ENCODE measurements around the gene TEP1. TPM values are rescaled to one million over a fixed set of nuclear protein-coding genes. Genes with fewer than 3 reads are reported as not detected.

TEP1 gene
- total RNA-seq, 4 donors from 2014 or later: 22.9 to 38.8 (median 27.8) TPM

DNA sequence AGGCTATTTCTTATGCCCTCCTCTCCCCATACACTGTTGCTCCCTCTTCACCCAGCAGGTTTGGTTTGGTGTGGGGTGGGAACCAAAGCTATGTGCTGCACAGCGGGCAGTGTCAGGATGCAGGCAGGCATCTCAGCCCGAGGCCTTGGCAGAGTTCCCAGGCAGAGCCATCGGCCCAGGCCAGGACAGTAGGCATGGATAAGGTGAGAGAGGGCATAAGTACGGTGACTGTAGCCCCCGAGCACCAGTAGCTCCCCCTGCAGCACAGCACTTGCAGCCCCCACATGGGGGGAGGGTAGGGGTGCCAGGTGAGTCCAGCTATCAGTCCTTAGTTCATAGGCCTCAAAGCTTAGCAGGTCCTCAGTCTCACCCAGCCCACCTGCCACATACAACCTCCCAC, 15.5 kb upstream of the TEP1 start:
- DNase-seq (ENCODE audit: low spot score) (no peak), ATAC-seq (ENCODE audit: low FRiP score) (no peak)
- TF ChIP-seq, protein P1, sequence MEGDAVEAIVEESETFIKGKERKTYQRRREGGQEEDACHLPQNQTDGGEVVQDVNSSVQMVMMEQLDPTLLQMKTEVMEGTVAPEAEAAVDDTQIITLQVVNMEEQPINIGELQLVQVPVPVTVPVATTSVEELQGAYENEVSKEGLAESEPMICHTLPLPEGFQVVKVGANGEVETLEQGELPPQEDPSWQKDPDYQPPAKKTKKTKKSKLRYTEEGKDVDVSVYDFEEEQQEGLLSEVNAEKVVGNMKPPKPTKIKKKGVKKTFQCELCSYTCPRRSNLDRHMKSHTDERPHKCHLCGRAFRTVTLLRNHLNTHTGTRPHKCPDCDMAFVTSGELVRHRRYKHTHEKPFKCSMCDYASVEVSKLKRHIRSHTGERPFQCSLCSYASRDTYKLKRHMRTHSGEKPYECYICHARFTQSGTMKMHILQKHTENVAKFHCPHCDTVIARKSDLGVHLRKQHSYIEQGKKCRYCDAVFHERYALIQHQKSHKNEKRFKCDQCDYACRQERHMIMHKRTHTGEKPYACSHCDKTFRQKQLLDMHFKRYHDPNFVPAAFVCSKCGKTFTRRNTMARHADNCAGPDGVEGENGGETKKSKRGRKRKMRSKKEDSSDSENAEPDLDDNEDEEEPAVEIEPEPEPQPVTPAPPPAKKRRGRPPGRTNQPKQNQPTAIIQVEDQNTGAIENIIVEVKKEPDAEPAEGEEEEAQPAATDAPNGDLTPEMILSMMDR (IDR thresholded peaks at IDR 0.05): no peak

DNA sequence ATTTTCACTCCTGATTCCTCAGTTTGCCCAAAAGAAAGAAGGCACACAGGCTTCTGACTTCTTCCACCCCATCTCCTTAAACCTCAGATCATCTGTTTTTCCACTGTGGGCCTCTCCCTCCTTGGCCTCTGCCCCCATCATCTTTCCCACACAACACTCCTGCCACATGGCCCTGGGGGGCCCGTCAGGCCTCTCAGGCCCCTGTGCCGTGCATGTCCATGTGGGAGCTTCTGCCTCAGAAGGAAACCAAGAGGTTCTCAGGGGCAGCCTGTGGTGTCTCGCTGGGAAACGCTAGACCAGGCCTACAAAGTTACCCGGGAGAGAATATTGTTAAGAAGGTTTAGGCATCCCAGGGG, 14.7 kb upstream of the TEP1 start:
- ATAC-seq (ENCODE audit: low FRiP score) (no peak), DNase-seq (ENCODE audit: low spot score) (no peak)
- TF ChIP-seq, protein P1 (IDR thresholded peaks at IDR 0.05): no peak

DNA sequence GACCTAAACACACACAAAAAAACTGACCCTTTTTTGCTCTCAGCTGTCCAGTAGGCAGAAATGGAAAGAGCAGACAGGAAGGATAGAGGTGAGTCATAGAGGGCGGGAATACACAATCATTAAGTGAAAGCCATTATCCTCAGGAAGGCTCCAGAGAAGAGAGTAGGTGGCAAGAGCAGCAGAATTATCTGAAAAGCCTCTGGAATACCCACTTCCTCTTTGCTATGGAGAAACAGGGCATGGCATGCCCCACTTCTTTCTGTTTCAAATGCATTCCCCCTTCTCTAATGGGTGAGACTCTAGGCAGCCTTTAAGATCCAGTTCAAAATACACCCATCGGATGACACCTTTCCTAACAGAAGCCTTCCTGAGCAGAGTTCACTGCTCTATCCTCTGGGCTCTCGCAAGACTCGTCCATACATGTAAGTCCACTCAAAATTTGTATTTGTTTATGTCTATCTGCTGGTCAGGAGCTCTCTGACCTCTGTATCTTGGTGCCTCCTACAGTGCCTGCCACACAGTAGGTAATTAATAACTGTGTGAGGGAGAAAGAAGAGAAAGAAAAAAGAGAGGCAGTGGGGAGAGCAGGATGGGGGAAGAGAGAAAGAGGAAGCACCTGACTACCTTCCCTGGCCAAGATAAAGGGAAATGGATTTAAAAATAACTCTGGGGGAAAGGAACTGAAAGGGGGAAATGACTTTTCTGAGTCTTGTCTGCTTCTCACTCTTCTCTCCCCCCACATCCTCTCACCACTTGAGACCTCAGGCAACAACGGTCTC, 14.1 kb upstream of the TEP1 start:
- TF ChIP-seq, protein P1 (IDR thresholded peaks at IDR 0.05): no peak
- ATAC-seq (ENCODE audit: low FRiP score) (peak; percentile 53), DNase-seq (ENCODE audit: low spot score) (no peak)

DNA sequence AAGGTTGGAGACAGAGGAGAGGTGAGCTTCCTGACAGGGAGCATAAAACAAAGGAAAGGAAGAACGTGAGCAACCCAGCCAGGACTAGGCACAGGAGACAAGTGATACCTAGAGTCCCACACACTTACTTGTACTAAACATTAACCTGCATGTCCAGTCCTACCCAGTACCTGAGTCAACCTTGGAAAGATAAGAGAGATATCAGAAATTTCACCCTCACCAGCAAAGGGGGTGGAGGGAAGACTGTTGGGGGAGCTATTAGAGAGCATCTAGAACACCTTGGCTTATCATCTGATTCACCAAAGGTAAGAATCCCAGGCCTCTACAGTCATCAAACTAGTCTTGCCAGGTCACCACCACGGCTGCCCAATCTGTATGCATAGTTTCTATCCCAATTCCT, 11.6 kb upstream of the TEP1 start:
- DNase-seq (ENCODE audit: low spot score): no peak
- ATAC-seq (ENCODE audit: low FRiP score): no peak
- TF ChIP-seq, protein P1 (IDR thresholded peaks at IDR 0.05): no peak

DNA sequence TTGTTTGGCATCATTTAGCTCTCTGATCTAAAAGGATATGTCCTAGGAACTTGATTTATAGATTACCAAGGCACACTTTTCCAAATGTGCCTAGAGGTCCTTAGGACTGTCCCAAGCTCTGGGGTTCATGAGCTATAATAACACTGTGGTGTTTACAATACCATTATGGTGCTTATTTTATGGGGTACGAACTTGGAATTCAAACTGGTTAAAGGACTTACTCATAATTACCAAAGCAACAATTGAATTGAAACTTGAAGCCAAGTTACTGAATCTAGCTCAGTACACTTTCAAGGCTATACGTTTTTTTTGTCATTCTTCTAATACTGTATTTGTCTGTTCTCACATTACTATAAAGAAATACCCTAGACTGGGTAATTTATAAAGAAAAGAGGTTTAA, 9.6 kb upstream of the TEP1 start:
- no peak for ATAC-seq (ENCODE audit: low FRiP score)

DNA sequence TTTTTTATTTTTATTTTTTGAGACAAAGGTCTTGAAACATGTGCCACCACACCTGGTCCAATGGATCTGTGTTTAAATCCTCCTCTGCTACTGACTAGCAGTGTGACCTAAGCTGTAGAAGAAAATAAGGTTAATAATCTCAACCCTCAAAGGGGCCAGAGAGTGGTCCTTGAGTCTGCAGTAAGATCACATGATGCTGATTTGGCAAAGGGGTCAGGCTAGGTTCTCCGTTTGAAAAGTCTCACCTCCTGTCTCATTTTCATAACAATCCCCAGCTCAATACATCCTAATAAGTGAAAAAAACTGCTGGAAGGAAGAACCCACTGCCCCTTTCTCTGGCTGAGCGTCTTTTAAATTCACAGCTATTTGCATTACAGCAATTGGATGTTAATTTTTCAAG, 8.0 kb upstream of the TEP1 start:
- no peak for ATAC-seq (ENCODE audit: low FRiP score)
- TF ChIP-seq, protein P1 (IDR thresholded peaks at IDR 0.05): no peak

More for the DNA sequence above, 9.6 kb upstream of the TEP1 start:
- no peak for DNase-seq (ENCODE audit: low spot score)
- TF ChIP-seq, protein P1 (IDR thresholded peaks at IDR 0.05): no peak

DNA sequence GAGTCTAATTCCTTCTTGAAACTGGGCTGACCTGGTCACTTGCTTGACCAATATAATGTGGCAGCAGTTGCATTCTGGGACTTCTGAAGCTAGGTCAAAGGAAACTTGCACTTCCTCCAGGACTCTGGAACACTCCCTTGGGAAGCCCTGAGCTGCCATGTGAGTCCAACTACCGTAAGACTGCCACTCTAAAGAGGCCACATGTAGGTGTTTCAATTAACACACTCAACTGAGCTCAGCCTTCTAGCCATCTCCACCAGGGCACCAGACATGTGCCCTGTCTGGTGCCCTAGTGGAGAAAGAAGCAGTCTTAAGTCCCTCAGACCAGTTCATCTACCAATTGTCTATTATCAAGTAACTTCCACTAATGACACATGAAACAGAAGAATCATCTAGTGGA, 6.1 kb upstream of the TEP1 start:
- TF ChIP-seq, protein P1 (IDR thresholded peaks at IDR 0.05): no peak
- DNase-seq (ENCODE audit: low spot score) (no peak), ATAC-seq (ENCODE audit: low FRiP score) (no peak)

More for the DNA sequence above, 8.0 kb upstream of the TEP1 start:
- no peak for DNase-seq (ENCODE audit: low spot score)
